HUES48 (cell line): Measurements from ENCODE around the gene RAPGEF1.
A peak's percentile ranks its signal among the peaks of the same experiment; 100 is the strongest.

Experiments
- H3K27ac ChIP-seq: one replicate; pipeline ENCODE4 v1.7.0; 2013; ENCODE audit warnings: low read depth, low read length, inconsistent platforms
- H3K27me3 ChIP-seq: 2 replicates; pipeline ENCODE4 v1.6.1; 2013; ENCODE audit warnings: mild to moderate bottlenecking, low read length; ENCODE audit not compliant: control insufficient read depth, insufficient read depth
- H3K36me3 ChIP-seq: 2 replicates; pipeline ENCODE4 v1.6.1; 2013; ENCODE audit warnings: low read length; ENCODE audit not compliant: control insufficient read depth, insufficient read depth
- H3K4me1 ChIP-seq: 2 replicates; pipeline ENCODE4 v1.6.1; 2013; ENCODE audit warnings: mild to moderate bottlenecking, low read length; ENCODE audit not compliant: control insufficient read depth, insufficient read depth
- H3K4me3 ChIP-seq: 2 replicates; pipeline ENCODE4 v1.5.1; 2013; ENCODE audit warnings: mild to moderate bottlenecking, low read depth, low read length
- H3K9ac ChIP-seq: 2 replicates; pipeline ENCODE4 v1.6.1; 2013; ENCODE audit warnings: mild to moderate bottlenecking, low read depth, low read length, moderate library complexity
- H3K9me3 ChIP-seq: 2 replicates; pipeline ENCODE4 v1.6.1; 2013; ENCODE audit warnings: low read length; ENCODE audit not compliant: control insufficient read depth, insufficient read depth

Gene RAPGEF1

GRCh38 chr9:131611586-131612315 lies 128.1 kb downstream of the RAPGEF1 start:
- Histone ChIP-seq H3K9me3 (no peaks in the 10 kb centered on the region), H3K36me3 (peaks cover 18% of the 10 kb centered on the region), H3K4me1 (peaks cover 28% of the 10 kb centered on the region), H3K4me3 (no peak overlapping the region), H3K27me3 (no peaks in the 10 kb centered on the region), H3K9ac (no peak overlapping the region), H3K27ac (no peak overlapping the region)

- Histone ChIP-seq H3K4me1 (peaks cover 28% of the 10 kb centered on the region), H3K9me3 (no peaks in the 10 kb centered on the region), H3K4me3 (no peak overlapping the region), H3K9ac (no peak overlapping the region), H3K27ac (no peak overlapping the region), H3K36me3 (peaks cover 9% of the 10 kb centered on the region; the same call in 1 of the 2 replicates), H3K27me3 (no peaks in the 10 kb centered on the region)
Observed at GRCh38 chr9:131610231-131610761, 129.6 kb downstream of the RAPGEF1 start.

DNA sequence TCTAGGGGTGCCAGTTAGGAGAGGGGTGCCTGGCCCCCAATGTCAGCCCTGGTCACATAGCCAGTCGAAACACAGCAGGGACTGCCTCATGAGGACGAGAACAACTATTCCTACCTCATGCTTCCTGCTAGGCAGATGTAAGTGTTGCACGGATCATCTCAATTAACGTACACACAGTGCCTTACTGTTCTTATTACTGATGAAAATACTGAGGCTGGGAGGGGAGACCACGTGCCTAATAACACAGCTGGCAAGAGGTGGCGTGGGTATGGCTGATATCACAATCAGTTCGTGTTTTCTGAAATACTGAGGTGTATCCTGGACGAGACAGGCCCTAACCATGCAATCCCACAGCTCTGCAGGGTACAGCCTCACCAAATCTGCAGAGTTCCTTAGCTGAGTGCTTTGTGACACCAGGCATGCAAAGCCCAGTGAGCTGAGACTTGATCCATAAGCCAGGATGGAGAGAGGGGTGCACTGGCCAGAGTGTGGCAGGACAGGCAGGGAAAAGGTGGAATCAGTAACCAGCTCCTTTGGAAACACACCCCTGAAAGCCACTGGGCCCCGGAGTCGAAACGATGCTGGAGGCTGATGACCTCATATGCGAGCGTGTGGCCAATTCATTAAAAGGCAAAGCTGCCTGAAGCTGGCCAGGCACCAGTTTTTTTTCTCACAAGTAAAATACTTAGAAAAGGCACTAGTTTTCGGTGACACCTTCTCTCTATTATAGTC lies 130.6 kb downstream of the RAPGEF1 start:
- H3K4me3 ChIP-seq: no peak overlapping the region
- H3K36me3 ChIP-seq: peaks cover 11% of the 10 kb centered on the region; the same call in 1 of the 2 replicates
- H3K27ac ChIP-seq: peak overlapping the region; percentile 86
- H3K4me1 ChIP-seq: peaks cover 28% of the 10 kb centered on the region
- H3K27me3 ChIP-seq: no peaks in the 10 kb centered on the region
- H3K9ac ChIP-seq: peak overlapping the region; percentile 57
- H3K9me3 ChIP-seq: no peaks in the 10 kb centered on the region

- peaks cover 11% of the 10 kb centered on the region; the same call in 1 of the 2 replicates for H3K36me3 ChIP-seq
Observed at GRCh38 chr9:131608493-131609037, 131.3 kb downstream of the RAPGEF1 start.

DNA sequence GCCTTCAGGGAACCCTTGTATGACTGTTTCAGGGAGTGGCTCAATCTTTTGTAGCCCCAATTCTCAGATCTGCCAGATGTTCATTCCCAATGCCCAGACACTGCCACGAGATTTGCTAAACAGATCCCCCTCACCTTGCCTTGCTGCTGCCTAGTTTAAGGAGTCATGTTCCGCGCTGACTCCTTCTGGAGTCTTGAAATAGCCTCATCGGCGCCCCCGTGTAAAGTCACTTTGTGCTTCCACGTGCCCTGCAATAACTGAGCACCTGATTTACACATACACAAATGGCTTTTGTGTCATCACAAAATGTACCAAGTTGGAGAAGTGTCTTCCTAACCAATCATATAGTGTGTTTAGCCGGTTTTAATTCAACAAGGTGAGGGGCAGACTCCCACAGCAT lies 132.3 kb downstream of the RAPGEF1 start:
- Histone ChIP-seq H3K9ac (peak overlapping the region; percentile 57; the same call in 1 of the 2 replicates), H3K27me3 (no peaks in the 10 kb centered on the region), H3K36me3 (peaks cover 11% of the 10 kb centered on the region; the same call in 1 of the 2 replicates), H3K4me3 (no peak overlapping the region), H3K4me1 (peaks cover 28% of the 10 kb centered on the region), H3K27ac (no peak overlapping the region), H3K9me3 (no peaks in the 10 kb centered on the region)

More at GRCh38 chr9:131608493-131609037, 131.3 kb downstream of the RAPGEF1 start:
- no peaks in the 10 kb centered on the region for H3K27me3 ChIP-seq
- peak overlapping the region; percentile 86 for H3K27ac ChIP-seq
- peaks cover 28% of the 10 kb centered on the region for H3K4me1 ChIP-seq
- H3K9ac ChIP-seq: peak overlapping the region; percentile 57
- no peaks in the 10 kb centered on the region for H3K9me3 ChIP-seq
- no peak overlapping the region for H3K4me3 ChIP-seq

DNA sequence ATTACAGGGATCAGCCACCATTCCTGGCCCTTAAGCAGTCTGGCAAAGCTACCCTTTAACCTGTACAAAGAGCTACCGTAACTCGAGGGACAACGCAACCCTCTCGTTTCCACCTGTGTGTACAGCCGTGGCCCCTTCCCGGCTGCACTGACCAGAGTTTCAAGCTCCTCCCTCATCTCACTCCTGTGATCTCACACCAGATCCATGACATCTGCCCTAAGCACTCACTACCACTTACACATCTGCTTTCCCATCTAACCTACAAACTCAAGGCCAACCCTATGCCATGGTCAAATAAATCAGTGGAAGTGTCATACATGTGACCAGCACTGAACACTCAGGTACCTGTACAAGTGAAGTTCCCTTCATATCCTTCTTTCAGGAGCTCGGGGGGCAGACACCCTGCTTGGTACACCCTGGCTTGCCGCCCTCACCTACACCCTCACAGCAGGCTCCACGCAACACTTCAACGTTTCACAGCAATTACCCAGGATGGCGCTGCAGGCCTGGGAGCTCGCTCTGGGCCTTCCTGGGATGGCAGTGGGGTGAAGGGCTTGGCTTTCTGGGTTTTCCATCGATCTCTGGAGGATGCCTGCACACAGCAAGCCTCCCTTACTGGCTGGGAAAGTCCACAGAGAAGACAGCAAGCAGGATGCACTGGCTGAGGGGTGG lies 132.8 kb downstream of the RAPGEF1 start:
- H3K4me1 ChIP-seq: peaks cover 28% of the 10 kb centered on the region
- H3K4me3 ChIP-seq: no peak overlapping the region
- no peak overlapping the region for H3K27ac ChIP-seq
- no peak overlapping the region for H3K9ac ChIP-seq
- H3K36me3 ChIP-seq: peaks cover 11% of the 10 kb centered on the region; the same call in 1 of the 2 replicates
- H3K27me3 ChIP-seq: no peaks in the 10 kb centered on the region
- H3K9me3 ChIP-seq: no peaks in the 10 kb centered on the region

DNA sequence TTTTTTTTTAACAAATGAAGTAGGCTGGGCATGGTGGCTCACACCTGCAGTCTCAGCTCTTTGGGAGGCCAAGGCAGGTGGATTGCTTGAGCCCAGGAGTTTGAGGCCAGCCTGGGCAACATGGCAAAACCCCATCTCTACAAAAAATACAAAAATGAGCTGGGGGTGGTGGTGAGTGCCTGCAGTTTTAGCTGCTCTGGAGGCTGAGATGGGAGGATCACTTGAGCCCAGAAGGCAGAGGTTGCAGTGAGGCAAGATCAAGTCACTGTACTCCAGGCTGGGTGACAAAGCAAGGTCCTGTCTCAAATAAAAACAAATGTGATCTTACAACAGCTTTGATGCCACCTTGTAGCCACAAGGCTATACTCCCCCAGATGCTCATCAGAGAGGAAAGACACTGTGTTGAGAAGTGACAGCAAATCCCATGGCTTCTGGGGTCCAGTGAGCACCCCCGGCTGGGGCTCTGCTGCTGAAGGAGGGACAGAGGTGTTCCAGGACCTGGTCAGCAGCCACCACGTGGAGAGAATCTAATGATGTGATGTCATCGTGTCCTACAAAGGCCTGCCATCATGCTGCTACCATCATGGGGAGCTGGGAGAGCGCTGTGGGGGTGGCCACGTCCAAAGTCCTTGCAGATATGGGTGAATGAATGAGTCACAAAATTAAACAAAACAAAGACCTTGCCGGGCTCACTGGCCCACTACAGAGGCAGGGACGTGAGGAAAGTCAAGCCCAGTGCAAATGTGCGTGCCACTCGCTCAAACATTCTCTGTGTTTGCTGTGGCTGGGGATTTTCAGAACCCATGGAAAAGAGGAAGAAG lies 133.9 kb downstream of the RAPGEF1 start:
- H3K36me3 ChIP-seq: peaks cover 14% of the 10 kb centered on the region; the same call in 1 of the 2 replicates

DNA sequence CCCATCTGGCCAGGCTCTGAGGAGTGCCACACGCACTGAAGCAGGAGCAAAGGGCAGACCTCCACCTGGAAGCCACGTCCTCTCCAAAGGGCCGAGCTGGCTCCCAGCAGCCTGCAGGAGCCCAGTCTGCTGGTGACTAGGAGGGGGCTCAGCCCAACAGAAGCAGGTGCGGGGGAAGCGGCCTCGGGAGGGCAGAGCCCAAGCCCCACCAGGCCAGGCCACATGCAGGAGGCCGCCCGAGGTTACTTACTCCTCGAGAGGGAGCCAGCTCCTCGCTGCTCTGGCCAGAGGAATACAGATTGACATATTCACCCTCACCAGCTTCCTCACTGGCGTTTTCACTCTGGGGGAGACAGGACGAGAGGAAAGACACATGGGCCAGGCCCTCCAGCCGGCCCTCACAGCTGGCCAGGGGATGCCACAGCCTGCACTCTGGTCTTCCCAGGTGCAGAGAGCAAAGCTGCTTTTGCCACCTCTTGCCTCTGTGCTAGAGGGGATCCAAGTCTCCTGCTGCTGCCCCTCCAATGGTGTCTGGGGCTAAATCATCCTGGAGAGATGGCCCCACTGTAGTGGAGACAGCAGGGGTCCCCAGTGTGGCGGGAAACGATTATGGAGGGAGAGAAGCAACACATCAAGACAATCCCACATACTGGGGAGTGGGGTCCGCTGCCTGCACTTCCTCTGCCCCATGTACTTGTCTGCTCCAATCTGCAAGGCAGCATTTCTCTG lies 136.0 kb downstream of the RAPGEF1 start:
- no peaks in the 10 kb centered on the region for H3K9me3 ChIP-seq
- peaks cover 20% of the 10 kb centered on the region for H3K36me3 ChIP-seq
- H3K27ac ChIP-seq: no peak overlapping the region
- H3K4me3 ChIP-seq: no peak overlapping the region
- no peak overlapping the region for H3K9ac ChIP-seq
- peaks cover 15% of the 10 kb centered on the region for H3K4me1 ChIP-seq
- no peaks in the 10 kb centered on the region for H3K27me3 ChIP-seq

More for the DNA sequence above, 133.9 kb downstream of the RAPGEF1 start:
- no peaks in the 10 kb centered on the region for H3K27me3 ChIP-seq
- H3K27ac ChIP-seq: no peak overlapping the region
- H3K9ac ChIP-seq: no peak overlapping the region
- H3K4me3 ChIP-seq: no peak overlapping the region
- no peaks in the 10 kb centered on the region for H3K9me3 ChIP-seq
- peaks cover 28% of the 10 kb centered on the region for H3K4me1 ChIP-seq

GRCh38 chr9:131603199-131603598 lies 136.7 kb downstream of the RAPGEF1 start:
- peaks cover 24% of the 10 kb centered on the region for H3K36me3 ChIP-seq
- H3K27me3 ChIP-seq: no peaks in the 10 kb centered on the region
- H3K4me3 ChIP-seq: no peak overlapping the region
- H3K9ac ChIP-seq: no peak overlapping the region
- no peaks in the 10 kb centered on the region for H3K9me3 ChIP-seq
- peaks cover 9% of the 10 kb centered on the region for H3K4me1 ChIP-seq
- no peak overlapping the region for H3K27ac ChIP-seq
